GM12878 (cell line): Measurements from ENCODE around the gene CNTNAP2. TPM values are rescaled to one million over a fixed set of nuclear protein-coding genes. Genes with fewer than 3 reads are reported as not detected.

ENCODE experiments used
- ATAC-seq: fragments of 200-7000 bp; cut with Tn5 transposase; 3 replicates; pipeline ENCODE4 v1.9.1; 2020; ENCODE audit warnings: mild to moderate bottlenecking, moderate library complexity
- BruUV-seq: library from RNA; stranded (reverse); fragments of 400-500 nt; replicated peaks from 2 replicates; lab custom pipeline; 2021; lab: Mats Ljungman, UMichigan
- CTCF ChIA-PET: fragments of 300-600 bp; sonication (Branson Sonifier 250); formaldehyde crosslinking; extraction: SDS; loops from one replicate; lab custom pipeline; 2021; ENCODE audit warnings: inconsistent platforms; lab: Yijun Ruan, JAX
- POLR2A ChIA-PET: fragments of 350-600 bp; formaldehyde crosslinking; extraction: SDS; loops from one replicate; lab custom pipeline; 2021; ENCODE audit warnings: inconsistent platforms; lab: Charles Lee
- RAD21 ChIA-PET: fragments of 300-600 bp; sonication (Branson Sonifier 250); formaldehyde crosslinking; loops from one replicate; lab custom pipeline; 2023; ENCODE audit warnings: antibody characterized with exemption; ENCODE audit not compliant: unreplicated experiment; lab: Charles Lee
- SMC1A ChIA-PET: fragments of 300-600 bp; sonication (Branson Sonifier 250); formaldehyde crosslinking; loops from one replicate; lab custom pipeline; 2023; ENCODE audit not compliant: unreplicated experiment, uncharacterized antibody; lab: Charles Lee
- DNase-seq: peaks from one replicate; pipeline ENCODE4 v3.0.0-alpha.2; 2011; ENCODE audit warnings: low read depth, low spot score
- FAIRE-seq: peaks from 3 replicates; lab custom pipeline; 2011; peaks lifted over from hg19 to GRCh38; lab: Jason Lieb, UNC
- H2AFZ ChIP-seq: 2 replicates; pipeline ENCODE4 v1.6.0; 2011; ENCODE audit warnings: low read depth, low read length, control low read depth; ENCODE audit not compliant: control insufficient read depth
- H3K27ac ChIP-seq: 2 replicates; pipeline ENCODE4 v1.5.1; 2011; ENCODE audit warnings: control low read depth; ENCODE audit not compliant: control insufficient read depth, insufficient read depth
- H3K27me3 ChIP-seq, 2 experiments: replicated peaks in 1 of 2; 2 replicates each; pipeline versions ENCODE4 v1.6.0 to v1.6.1; 2011; ENCODE audit warnings: low read length in 1 of 2; ENCODE audit not compliant: control insufficient read depth in 2 of 2, insufficient read depth in 2 of 2
- H3K36me3 ChIP-seq, 2 experiments: 2 replicates each; pipeline ENCODE4 v1.5.1; 2011; ENCODE audit warnings: low read length in 1 of 2; ENCODE audit not compliant: control insufficient read depth in 2 of 2, insufficient read depth in 2 of 2
- H3K4me1 ChIP-seq: 2 replicates; pipeline ENCODE4 v1.6.1; 2011; ENCODE audit warnings: mild to moderate bottlenecking, low read length, moderate library complexity, mixed read lengths; ENCODE audit not compliant: control insufficient read depth, insufficient read depth
- H3K4me2 ChIP-seq: 2 replicates; pipeline ENCODE4 v1.6.0; 2011; ENCODE audit warnings: control low read depth; ENCODE audit not compliant: control insufficient read depth, insufficient read depth
- H3K4me3 ChIP-seq: fragments of 200-600 bp; sonication (generic); 2 replicates; pipeline ENCODE4 v1.5.1; 2016
- H3K79me2 ChIP-seq: 2 replicates; pipeline ENCODE4 v1.6.0; 2011; ENCODE audit warnings: low read length; ENCODE audit not compliant: control insufficient read depth, insufficient read depth
- H3K9ac ChIP-seq: 2 replicates; pipeline ENCODE4 v1.8.0; 2011; ENCODE audit warnings: low read length, control low read depth, mixed read lengths; ENCODE audit not compliant: control insufficient read depth, insufficient read depth
- H3K9me3 ChIP-seq: replicated peaks from 3 replicates; pipeline ENCODE4 v1.5.1; 2011; ENCODE audit warnings: mild to moderate bottlenecking, low read length; ENCODE audit not compliant: control insufficient read depth, insufficient read depth
- H4K20me1 ChIP-seq: 2 replicates; pipeline ENCODE4 v1.6.0; 2011; ENCODE audit not compliant: control insufficient read depth, insufficient read depth
- ATF2 ChIP-seq: IDR thresholded peaks from 2 replicates; pipeline ENCODE4 v1.6.1; 2012; ENCODE audit warnings: low read length, inconsistent platforms
- CTCF ChIP-seq, 3 experiments: IDR thresholded peaks in 2 of 3; conservative IDR thresholded peaks in 1 of 3; 2 replicates each; pipeline ENCODE4 v1.5.1; 2011; ENCODE audit warnings: low read depth in 3 of 3, low read length in 3 of 3, mild to moderate bottlenecking in 3 of 3, control low read depth in 2 of 3, moderate library complexity in 2 of 3, inconsistent platforms in 1 of 3, mixed read lengths in 1 of 3; ENCODE audit not compliant: control insufficient read depth in 2 of 3, insufficient read depth in 1 of 3; ENCODE audit errors: extremely low read depth in 1 of 3
- RAD21 ChIP-seq: IDR thresholded peaks from 2 replicates; pipeline ENCODE4 v1.6.1; 2011; ENCODE audit warnings: mild to moderate bottlenecking, low read depth, low read length, moderate library complexity; ENCODE audit not compliant: insufficient read depth
- RUNX3 ChIP-seq: IDR thresholded peaks from 2 replicates; pipeline ENCODE4 v1.6.1; 2012; ENCODE audit warnings: low read length, inconsistent platforms
- SMC3 ChIP-seq: IDR thresholded peaks from 2 replicates; pipeline ENCODE4 v1.6.1; 2011; ENCODE audit warnings: low read length, improper control_type of control experiment, borderline replicate concordance
- TARDBP ChIP-seq: IDR thresholded peaks from 2 replicates; pipeline ENCODE4 v1.6.1; 2016; ENCODE audit warnings: borderline replicate concordance
- WGBS: methylation state at CpG from one replicate; pipeline ENCODE4 v1.1.6; 2016; ENCODE audit warnings: low lambda C conversion rate; ENCODE audit not compliant: insufficient replicate concordance, insufficient coverage; ENCODE audit errors: missing lambda C conversion rate; 5-methylcytosine and 5-hydroxymethylcytosine counted together
- in situ Hi-C: fragments of 300-500 bp; cut with MboI; formaldehyde crosslinking; loops from 9 replicates; pipeline ENCODE4 v1.14.3; 2018; ENCODE audit warnings: mixed read lengths
- intact Hi-C: fragments of 100-400 bp; cut with micrococcal nuclease; formaldehyde crosslinking; loops from one replicate; pipeline ENCODE4 v1.14.2; 2022; ENCODE audit not compliant: unreplicated experiment
- polyA plus RNA-seq, 11 experiments: library from polyadenylated mRNA; depleted of rRNA in 4 of 11; unstranded in 6 of 11; stranded (reverse) in 5 of 11; fragments of >200 nt; fragmentation: Nextera tagmentation in 4 of 11; fragmentation: Illumina TruSeq in 1 of 11; extraction: Ambion mirVana in 4 of 11; extraction: Trizol in 1 of 11; gene quantifications; 1 replicate in 1 of 11; 2 replicates in 10 of 11; pipeline versions ENCODE4 v1.2.1 to v1.2.3, GENCODE V29; 2011 to 2016; ENCODE audit warnings: inconsistent platforms in 2 of 11, missing spikeins in 2 of 11, low read depth in 1 of 11
- total RNA-seq, 4 experiments: library from RNA; depleted of rRNA in 3 of 4; stranded (reverse); fragments of >200 nt in 3 of 4; fragmentation: Illumina TruSeq in 1 of 4; extraction: Trizol in 1 of 4; gene quantifications; 2 replicates each; pipeline versions ENCODE4 v1.2.1 to v1.2.3, GENCODE V29; 2013 to 2021

Gene CNTNAP2
- total and polyA plus RNA-seq, 10 of the 15 experiments (the other 5 are each of a cell fraction or from before 2014, with no cell fraction given): 0.03 to 0.08 (median 0.03) TPM; not detected in 7

- FAIRE-seq: peak; percentile 79
- H2AFZ ChIP-seq: no peak overlapping the region
- H3K27ac ChIP-seq: no peak overlapping the region
- H3K4me2 ChIP-seq: no peak overlapping the region
- no peak overlapping the region for H3K4me3 ChIP-seq
- no peak overlapping the region for H3K9ac ChIP-seq
- TF ChIP-seq SMC3 (peak; percentile 72; the same call in 1 of the 2 replicates), RUNX3 (peak; percentile 52; the same call in 1 of the 2 replicates), CTCF (IDR thresholded peaks at IDR 0.05 in 2 of 3, conservative IDR thresholded peaks at IDR 0.05 in 1 of 3; ENCODE audit: control insufficient read depth in 2 of 3, extremely low read depth in 1 of 3, insufficient read depth in 1 of 3, low read depth in 3 of 3, low read length in 3 of 3) (peak; percentile 69 to 78 (median 77)), ATF2 (no peak), RAD21 (peak; percentile 89), TARDBP (no peak)
- no peaks in the 10 kb centered on the region for H3K36me3 ChIP-seq
- ChIA-PET SMC1A (interaction anchor here (0.8 to 1.6 kb wide), 12 partner anchors 13 to 703 kb away, joined by 3 to 6 read pairs (median 4); no protein-coding TSS in a partner anchor), CTCF (interaction anchor here (0.6 to 4.1 kb wide), 33 partner anchors 10 to 1020 kb away, joined by 3 to 32 read pairs (median 4); no protein-coding TSS in a partner anchor), RAD21 (interaction anchor here (0.9 to 1.5 kb wide), 9 partner anchors 19 to 740 kb away, joined by 3 to 15 read pairs (median 4); no protein-coding TSS in a partner anchor), POLR2A (no interaction called here)
- BruUV-seq: no TSS peak
- H3K4me1 ChIP-seq: no peaks in the 10 kb centered on the region
- peak; percentile 69 for ATAC-seq
- in situ Hi-C loops: loop anchor here (5.0 to 25.0 kb wide), 2 partner anchors 222 to 697 kb away; no protein-coding TSS in a partner anchor
- 51% methylated on average over 7 of the region's 7 CpGs for WGBS
- intact Hi-C loops: loop anchor here (1.0 to 10.0 kb wide), 5 partner anchors 220 to 1020 kb away; no protein-coding TSS in a partner anchor
- no peaks in the 10 kb centered on the region for H3K79me2 ChIP-seq
- peaks cover 0 to 1% of the 10 kb centered on the region in 2 experiments; a peak in 1 of 4 replicates for H3K27me3 ChIP-seq
- H3K9me3 ChIP-seq: no peaks in the 10 kb centered on the region
- H4K20me1 ChIP-seq: no peaks in the 10 kb centered on the region
- DNase-seq: no peak
Observed at GRCh38 chr7:148264933-148265557, 2148.4 kb downstream of the CNTNAP2 start.
